ENCODE results near the gene KRTAP9-9.
"Not testable (repeated sequence)": the region's sequence is repeated elsewhere in the genome, so short reads cannot be mapped to it uniquely, and the experiment has no call there.

The KRTAP9-9 gene

GRCh38 chr17:41263212-41263611 lies 8.0 kb downstream of the KRTAP9-9 start:
- ATAC-seq (ENCODE audit: low read depth) (no peak), DNase-seq (ENCODE audit: low spot score) (no peak)
- TF ChIP-seq CTCF (IDR thresholded peaks at IDR 0.05; ENCODE audit: poor library complexity, severe bottlenecking): no peak
- Histone ChIP-seq H3K4me1 (ENCODE audit: insufficient read depth, poor library complexity, severe bottlenecking) (no peaks in the 10 kb centered on the region), H3K36me3 (ENCODE audit: low read depth) (no peaks in the 10 kb centered on the region), H3K27ac (ENCODE audit: poor library complexity, severe bottlenecking) (no peak overlapping the region), H3K27me3 (ENCODE audit: insufficient read depth, poor library complexity, severe bottlenecking) (no peaks in the 10 kb centered on the region), H3K9me3 (ENCODE audit: severe bottlenecking) (no peaks in the 10 kb centered on the region), H3K4me3 (ENCODE audit: severe bottlenecking) (no peak overlapping the region)

- Histone ChIP-seq H3K27ac (ENCODE audit: poor library complexity, severe bottlenecking) (no peak overlapping the region), H3K9me3 (ENCODE audit: severe bottlenecking) (no peaks in the 10 kb centered on the region), H3K4me3 (ENCODE audit: severe bottlenecking) (no peak overlapping the region), H3K36me3 (ENCODE audit: low read depth) (no peaks in the 10 kb centered on the region), H3K4me1 (ENCODE audit: insufficient read depth, poor library complexity, severe bottlenecking) (no peaks in the 10 kb centered on the region), H3K27me3 (ENCODE audit: insufficient read depth, poor library complexity, severe bottlenecking) (no peaks in the 10 kb centered on the region)
- ATAC-seq (ENCODE audit: low read depth) (no peak), DNase-seq (ENCODE audit: low spot score) (no peak)
- no peak for TF ChIP-seq CTCF (IDR thresholded peaks at IDR 0.05; ENCODE audit: poor library complexity, severe bottlenecking)
Observed at GRCh38 chr17:41264599-41264998, 9.4 kb downstream of the KRTAP9-9 start.

- ATAC-seq (ENCODE audit: low read depth) (no peak), DNase-seq (ENCODE audit: low spot score) (no peak)
- TF ChIP-seq CTCF (IDR thresholded peaks at IDR 0.05; ENCODE audit: poor library complexity, severe bottlenecking): no peak
- H3K9me3 ChIP-seq (ENCODE audit: severe bottlenecking): no peaks in the 10 kb centered on the region
- no peaks in the 10 kb centered on the region for H3K36me3 ChIP-seq (ENCODE audit: low read depth)
- no peaks in the 10 kb centered on the region for H3K27me3 ChIP-seq (ENCODE audit: insufficient read depth, poor library complexity, severe bottlenecking)
- H3K27ac ChIP-seq (ENCODE audit: poor library complexity, severe bottlenecking): no peak within 1 kb of the TSS
- no peaks in the 10 kb centered on the region for H3K4me1 ChIP-seq (ENCODE audit: insufficient read depth, poor library complexity, severe bottlenecking)
- H3K4me3 ChIP-seq (ENCODE audit: severe bottlenecking): no peak within 1 kb of the TSS
Observed at GRCh38 chr17:41265078-41265477, 9.9 kb downstream of the KRTAP9-9 start, which contains the start of gene KRTAP9-6. KRTAP9-6 (plus strand) TSS chr17:41265378; CDS start chr17:41265378, 0 bp downstream.

- no peak for TF ChIP-seq CTCF (IDR thresholded peaks at IDR 0.05; ENCODE audit: poor library complexity, severe bottlenecking)
- Histone ChIP-seq H3K27me3 (ENCODE audit: insufficient read depth, poor library complexity, severe bottlenecking) (no peaks in the 10 kb centered on the region), H3K27ac (ENCODE audit: poor library complexity, severe bottlenecking) (no peak overlapping the region), H3K4me3 (ENCODE audit: severe bottlenecking) (no peak overlapping the region), H3K4me1 (ENCODE audit: insufficient read depth, poor library complexity, severe bottlenecking) (no peaks in the 10 kb centered on the region), H3K36me3 (ENCODE audit: low read depth) (no peaks in the 10 kb centered on the region), H3K9me3 (ENCODE audit: severe bottlenecking) (no peaks in the 10 kb centered on the region)
- ATAC-seq (ENCODE audit: low read depth) (no peak), DNase-seq (ENCODE audit: low spot score) (no peak)
Observed at GRCh38 chr17:41267711-41268110, 12.5 kb downstream of the KRTAP9-9 start.

GRCh38 chr17:41271323-41271722 lies 16.1 kb downstream of the KRTAP9-9 start:
- not testable (repeated sequence) for H3K4me1 ChIP-seq (ENCODE audit: insufficient read depth, poor library complexity, severe bottlenecking); H3K27me3 ChIP-seq (ENCODE audit: insufficient read depth, poor library complexity, severe bottlenecking); H3K27ac ChIP-seq (ENCODE audit: poor library complexity, severe bottlenecking); H3K4me3 ChIP-seq (ENCODE audit: severe bottlenecking); H3K9me3 ChIP-seq (ENCODE audit: severe bottlenecking); DNase-seq (ENCODE audit: low spot score); ATAC-seq (ENCODE audit: low read depth); H3K36me3 ChIP-seq (ENCODE audit: low read depth)

Data from RWPE2 (cell line).